ENCODE data around the gene USP37.

GRCh38 chr2:218474527-218474926 lies 93.6 kb downstream of the USP37 start:
- TF ChIP-seq CTCF (IDR thresholded peaks at IDR 0.05) (no peak), POLR2A (IDR thresholded peaks at IDR 0.05) (no peak)

Measured in body of pancreas (tissue), 4 donors.